Measurements from ENCODE around the gene MDFIC.

GRCh38 chr7:114997487-114998404, 75.9 kb downstream of the MDFIC start:
- TF ChIP-seq EZH2 (IDR thresholded peaks at IDR 0.05) (no peak), CTCF (IDR thresholded peaks at IDR 0.05) (no peak)
